Measurements from ENCODE around the gene HSPB9. TPM values are rescaled to one million over a fixed set of nuclear protein-coding genes. Genes with fewer than 3 reads are reported as not detected.

Gene HSPB9
- total RNA-seq, 1 experiment from 2014 or later: not detected

- TF ChIP-seq TCF7L2 (IDR thresholded peaks at IDR 0.05; ENCODE audit: borderline replicate concordance, extremely low read depth, insufficient read depth, insufficient read length): no peak
- TF ChIP-seq EGR1 (IDR thresholded peaks at IDR 0.05; ENCODE audit: low read depth): no peak
- TF ChIP-seq, protein P1, sequence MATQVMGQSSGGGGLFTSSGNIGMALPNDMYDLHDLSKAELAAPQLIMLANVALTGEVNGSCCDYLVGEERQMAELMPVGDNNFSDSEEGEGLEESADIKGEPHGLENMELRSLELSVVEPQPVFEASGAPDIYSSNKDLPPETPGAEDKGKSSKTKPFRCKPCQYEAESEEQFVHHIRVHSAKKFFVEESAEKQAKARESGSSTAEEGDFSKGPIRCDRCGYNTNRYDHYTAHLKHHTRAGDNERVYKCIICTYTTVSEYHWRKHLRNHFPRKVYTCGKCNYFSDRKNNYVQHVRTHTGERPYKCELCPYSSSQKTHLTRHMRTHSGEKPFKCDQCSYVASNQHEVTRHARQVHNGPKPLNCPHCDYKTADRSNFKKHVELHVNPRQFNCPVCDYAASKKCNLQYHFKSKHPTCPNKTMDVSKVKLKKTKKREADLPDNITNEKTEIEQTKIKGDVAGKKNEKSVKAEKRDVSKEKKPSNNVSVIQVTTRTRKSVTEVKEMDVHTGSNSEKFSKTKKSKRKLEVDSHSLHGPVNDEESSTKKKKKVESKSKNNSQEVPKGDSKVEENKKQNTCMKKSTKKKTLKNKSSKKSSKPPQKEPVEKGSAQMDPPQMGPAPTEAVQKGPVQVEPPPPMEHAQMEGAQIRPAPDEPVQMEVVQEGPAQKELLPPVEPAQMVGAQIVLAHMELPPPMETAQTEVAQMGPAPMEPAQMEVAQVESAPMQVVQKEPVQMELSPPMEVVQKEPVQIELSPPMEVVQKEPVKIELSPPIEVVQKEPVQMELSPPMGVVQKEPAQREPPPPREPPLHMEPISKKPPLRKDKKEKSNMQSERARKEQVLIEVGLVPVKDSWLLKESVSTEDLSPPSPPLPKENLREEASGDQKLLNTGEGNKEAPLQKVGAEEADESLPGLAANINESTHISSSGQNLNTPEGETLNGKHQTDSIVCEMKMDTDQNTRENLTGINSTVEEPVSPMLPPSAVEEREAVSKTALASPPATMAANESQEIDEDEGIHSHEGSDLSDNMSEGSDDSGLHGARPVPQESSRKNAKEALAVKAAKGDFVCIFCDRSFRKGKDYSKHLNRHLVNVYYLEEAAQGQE (IDR thresholded peaks at IDR 0.05; ENCODE audit: low read depth): no peak
Measured at GRCh38 chr17:42075789-42076188, 46.8 kb upstream of the HSPB9 start (continued).

DNA sequence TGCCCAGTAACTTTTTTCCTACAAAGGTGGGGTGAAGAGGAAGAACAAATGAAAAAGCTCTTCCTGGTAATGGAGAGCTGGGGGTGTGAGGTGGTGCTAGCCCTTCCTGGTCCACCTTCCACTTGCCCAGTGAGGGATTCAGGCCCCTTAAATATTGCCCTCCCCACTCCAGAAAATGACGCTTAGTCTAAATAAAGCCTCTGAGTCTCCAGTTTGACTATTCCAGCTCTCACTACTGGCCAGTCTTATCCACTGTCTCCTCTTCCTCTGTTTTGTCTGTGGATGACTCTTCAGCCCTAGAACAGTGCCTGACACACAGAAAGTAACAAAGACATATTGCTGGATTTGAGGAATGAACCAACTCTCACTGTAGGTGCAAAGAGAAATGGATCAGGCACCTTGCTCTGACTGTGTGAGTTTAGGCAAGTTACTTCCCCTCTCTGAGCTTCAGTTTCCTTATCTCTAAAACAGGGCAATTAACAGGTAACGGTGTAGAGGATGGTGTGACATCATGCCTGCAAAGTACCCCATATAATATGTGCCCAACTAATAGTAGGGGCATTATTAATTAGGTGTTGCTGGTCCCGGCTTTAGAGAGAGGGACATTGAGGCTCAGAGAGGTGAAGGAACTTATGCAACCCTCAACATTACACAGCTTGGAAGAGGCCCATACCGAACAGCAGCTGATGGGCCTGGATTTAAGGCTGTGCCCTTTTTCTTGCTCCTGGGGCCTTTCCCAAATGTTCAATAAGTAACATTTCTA is 45.6 kb upstream of the HSPB9 start:
- Histone ChIP-seq H3K4me1 (ENCODE audit: control insufficient read depth in 1 of 2, insufficient read depth in 2 of 2, low read length in 2 of 2) (peaks cover 3 to 10% of the 10 kb centered on the region in 2 experiments; a peak in 3 of 4 replicates), H3K36me3 (ENCODE audit: control insufficient read depth in 1 of 2, insufficient read depth in 2 of 2, low read length in 2 of 2) (no peaks in the 10 kb centered on the region), H3K27me3 (ENCODE audit: insufficient read depth, low read length) (no peaks in the 10 kb centered on the region), H3K9ac (ENCODE audit: low read length) (no peak overlapping the region), H3K9me2 (ENCODE audit: insufficient read depth) (no peaks in the 10 kb centered on the region), H3K9me3 (ENCODE audit: control insufficient read depth in 1 of 2, insufficient read depth in 1 of 2, low read depth in 1 of 2, low read length in 2 of 2) (no peaks in the 10 kb centered on the region), H3K27ac (ENCODE audit: low read depth, low read length) (no peak overlapping the region), H2AFZ (ENCODE audit: low read depth, low read length, poor library complexity, severe bottlenecking) (no peak overlapping the region), H3K4me3 (replicated peaks in 1 of 2; ENCODE audit: low read depth in 1 of 2, low read length in 2 of 2) (no peak overlapping the region), H4K20me1 (ENCODE audit: insufficient read depth) (no peaks in the 10 kb centered on the region), H3K79me2 (ENCODE audit: insufficient read depth, low read length) (no peaks in the 10 kb centered on the region), H3K4me2 (ENCODE audit: low read length) (no peak overlapping the region)
- no TSS peak for BruUV-seq (replicated peaks)
- ATAC-seq: no peak
- TF ChIP-seq, protein P2, sequence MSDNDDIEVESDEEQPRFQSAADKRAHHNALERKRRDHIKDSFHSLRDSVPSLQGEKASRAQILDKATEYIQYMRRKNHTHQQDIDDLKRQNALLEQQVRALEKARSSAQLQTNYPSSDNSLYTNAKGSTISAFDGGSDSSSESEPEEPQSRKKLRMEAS (IDR thresholded peaks at IDR 0.05): no peak
- TF ChIP-seq CBX3 (IDR thresholded peaks at IDR 0.05; ENCODE audit: low read depth) (no peak), ZBTB33 (IDR thresholded peaks at IDR 0.05; ENCODE audit: extremely low read depth, insufficient replicate concordance, low read length) (no peak)
- DNase-seq (ENCODE audit: low read depth, low spot score): no peak
- ChIA-PET RAD21 (ENCODE audit: low non-redundant PET in 1 of 2, low total read pairs in 2 of 2, uncharacterized antibody in 2 of 2, unreplicated experiment in 2 of 2) (no interaction called here), POLR2A (no interaction called here), CTCF (no interaction called here)
- intact Hi-C loops (cut with micrococcal nuclease): no loop called here
